DMS 273 (cell line): ENCODE measurements around the gene CHTF8.
A peak's percentile ranks its signal among the peaks of the same experiment; 100 is the strongest.

ENCODE experiments used
- DNase-seq: peaks from one replicate; lab custom pipeline; 2025; ENCODE audit not compliant: unreplicated experiment; lab: John Stamatoyannopoulos, UW

CHTF8 gene

GRCh38 chr16:69114346-69114975 lies 17.9 kb downstream of the CHTF8 start:
- DNase-seq = no peak

DNA sequence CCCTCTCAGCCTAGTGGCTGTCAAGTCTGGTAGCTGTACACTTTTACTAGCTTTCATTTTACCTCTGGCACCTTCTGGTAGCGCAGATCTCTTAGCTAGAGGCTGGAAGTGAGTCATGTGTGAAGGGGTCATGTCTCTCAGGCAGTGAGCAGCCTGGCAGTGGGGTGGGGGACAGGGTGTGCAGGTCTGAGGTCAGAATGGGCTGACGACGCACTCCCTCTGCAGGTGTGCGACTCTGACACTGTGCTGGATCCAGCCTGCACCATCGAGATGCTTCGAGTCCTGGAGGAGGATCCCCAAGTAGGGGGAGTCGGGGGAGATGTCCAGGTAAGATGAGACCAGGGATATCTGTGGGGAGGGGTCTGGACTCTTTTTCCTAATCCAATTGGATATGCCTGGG lies 19.2 kb downstream of the CHTF8 start:
- no peak for DNase-seq

DNA sequence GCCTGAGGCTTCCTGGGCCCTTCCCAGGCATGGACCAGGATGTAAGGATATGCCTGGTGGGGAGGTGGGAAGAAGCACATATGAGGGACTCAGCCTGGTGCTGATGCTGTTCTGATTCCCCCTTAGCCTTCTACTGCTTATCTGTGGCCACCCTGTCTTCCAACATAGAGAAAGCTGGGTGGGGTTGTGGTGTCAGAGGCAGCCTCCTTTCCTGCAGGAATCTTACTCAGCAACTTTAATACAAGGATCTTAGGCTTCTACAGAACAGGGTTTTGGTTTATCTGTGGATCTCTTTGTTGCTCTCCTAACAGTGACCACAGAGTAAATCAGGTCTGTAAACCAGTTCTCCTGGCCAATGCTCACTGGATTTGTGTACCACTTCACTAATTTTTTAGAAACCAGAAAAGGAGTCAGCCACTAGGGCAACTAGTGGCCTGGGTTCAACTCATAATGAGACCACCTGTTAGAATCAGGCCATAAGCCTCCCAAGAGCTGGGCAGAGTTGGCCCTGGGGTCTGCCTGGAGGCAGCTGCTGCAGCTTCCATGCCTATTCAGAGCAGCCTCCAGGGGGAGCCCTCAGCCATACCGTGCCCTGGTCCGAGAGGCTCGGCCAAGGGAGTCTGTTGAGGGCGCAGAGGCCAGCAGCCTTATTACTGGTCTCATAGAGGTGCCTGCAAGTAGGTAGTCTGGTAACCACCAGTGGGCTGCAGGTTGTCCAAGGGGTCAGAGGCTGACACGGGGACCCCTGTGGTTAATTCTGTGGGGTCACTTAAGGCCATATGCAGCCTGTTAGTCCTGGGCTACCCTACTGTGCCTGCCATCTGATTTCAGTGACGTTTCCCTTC lies 19.9 kb downstream of the CHTF8 start:
- DNase-seq = peak; percentile 79

- DNase-seq = no peak
Measured at GRCh38 chr16:69111876-69112230, 20.5 kb downstream of the CHTF8 start.

- no peak for DNase-seq
Measured at GRCh38 chr16:69111216-69111875, 21.0 kb downstream of the CHTF8 start.

DNA sequence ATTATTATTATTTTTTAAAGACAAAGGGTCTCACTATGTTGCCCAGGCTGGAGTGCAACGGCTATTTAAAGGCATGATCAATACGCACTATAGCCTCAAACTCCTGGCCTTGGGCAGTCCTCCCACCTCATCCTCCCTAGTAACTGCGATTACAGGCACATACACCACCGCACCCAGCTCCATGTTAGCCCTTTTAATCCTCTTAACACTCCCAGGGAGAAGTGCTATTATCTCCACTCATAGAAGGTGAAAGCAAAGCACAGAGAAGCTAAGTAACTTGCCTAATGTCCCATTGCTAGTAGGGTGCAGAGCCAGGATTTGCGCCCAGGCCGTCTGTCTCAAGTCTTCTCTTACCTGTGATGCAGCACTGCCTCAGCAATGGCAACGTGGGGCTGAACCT lies 22.0 kb downstream of the CHTF8 start:
- DNase-seq = no peak

DNA sequence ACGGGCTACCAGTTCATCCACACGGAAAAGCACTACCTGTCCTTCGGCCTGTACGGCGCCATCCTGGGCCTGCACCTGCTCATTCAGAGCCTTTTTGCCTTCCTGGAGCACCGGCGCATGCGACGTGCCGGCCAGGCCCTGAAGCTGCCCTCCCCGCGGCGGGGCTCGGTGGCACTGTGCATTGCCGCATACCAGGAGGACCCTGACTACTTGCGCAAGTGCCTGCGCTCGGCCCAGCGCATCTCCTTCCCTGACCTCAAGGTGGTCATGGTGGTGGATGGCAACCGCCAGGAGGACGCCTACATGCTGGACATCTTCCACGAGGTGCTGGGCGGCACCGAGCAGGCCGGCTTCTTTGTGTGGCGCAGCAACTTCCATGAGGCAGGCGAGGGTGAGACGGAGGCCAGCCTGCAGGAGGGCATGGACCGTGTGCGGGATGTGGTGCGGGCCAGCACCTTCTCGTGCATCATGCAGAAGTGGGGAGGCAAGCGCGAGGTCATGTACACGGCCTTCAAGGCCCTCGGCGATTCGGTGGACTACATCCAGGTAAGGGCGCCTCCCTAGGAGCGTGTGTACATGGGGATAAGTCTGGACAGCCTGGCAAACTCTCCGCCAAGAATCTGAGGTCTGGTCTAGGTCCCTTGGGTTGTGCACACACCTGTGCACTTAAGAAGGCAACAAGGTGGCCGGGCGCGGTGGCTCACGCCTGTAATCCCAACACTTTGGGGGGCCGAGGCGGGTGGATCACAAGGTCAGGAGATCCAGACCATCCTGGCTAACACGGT lies 22.7 kb downstream of the CHTF8 start:
- DNase-seq = no peak

DNA sequence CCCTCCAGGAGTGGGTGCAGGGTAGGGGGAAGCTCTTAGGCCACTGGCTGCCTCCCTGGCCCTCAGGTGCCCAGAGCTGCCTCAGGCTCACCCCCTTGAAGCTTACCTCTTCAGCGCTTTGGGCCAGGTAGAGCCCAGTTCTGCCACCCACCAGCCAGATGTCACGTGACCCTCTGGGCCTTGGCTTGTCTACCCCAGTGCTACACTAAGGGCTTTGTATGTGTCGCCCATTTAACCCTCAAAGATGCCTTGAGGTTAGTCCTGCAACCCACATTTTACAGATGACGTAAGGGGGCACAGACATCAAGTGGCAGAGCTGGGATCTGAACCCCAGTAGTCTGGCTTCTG lies 23.5 kb downstream of the CHTF8 start:
- no peak for DNase-seq

DNA sequence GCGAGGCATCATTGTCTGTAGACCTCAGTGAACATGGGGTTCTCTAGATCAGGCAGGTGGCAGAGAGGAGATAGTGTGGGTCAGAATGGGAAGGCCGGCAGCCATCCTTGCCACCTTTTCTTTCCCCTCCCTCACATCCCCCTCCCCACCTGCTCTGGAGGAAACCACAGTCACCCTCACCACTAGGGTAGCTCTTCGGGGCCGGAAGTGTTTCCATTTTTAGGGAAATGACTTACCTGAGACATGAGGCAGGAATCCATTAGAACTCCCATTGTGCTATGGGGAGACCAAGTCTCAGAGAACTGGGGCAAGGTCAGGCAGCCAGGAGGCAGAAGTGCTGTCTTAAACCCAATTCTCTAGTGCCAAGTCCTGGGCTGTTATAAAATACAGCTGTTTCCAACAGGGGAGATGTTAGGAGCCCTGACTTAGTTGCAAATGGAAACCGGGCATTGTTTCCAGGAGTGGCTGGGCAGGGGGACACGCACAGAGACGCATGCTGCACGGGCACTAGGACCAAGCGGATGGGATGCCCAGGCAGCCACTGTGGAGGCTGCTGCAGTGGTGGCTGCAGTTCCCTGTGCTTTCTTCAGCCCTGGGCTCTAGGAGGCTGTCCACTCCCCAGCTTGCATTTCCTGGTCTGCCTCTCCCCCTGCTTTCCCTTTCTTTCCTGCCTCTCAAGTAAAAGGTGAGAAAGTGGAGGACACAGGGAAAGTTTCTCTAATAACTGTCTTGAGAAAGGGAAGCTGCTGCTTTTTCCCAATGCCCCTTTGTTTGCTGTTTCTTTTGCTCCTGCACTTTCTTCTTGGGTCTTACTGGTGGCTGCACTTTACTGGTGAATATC lies 24.1 kb downstream of the CHTF8 start:
- no peak for DNase-seq

DNA sequence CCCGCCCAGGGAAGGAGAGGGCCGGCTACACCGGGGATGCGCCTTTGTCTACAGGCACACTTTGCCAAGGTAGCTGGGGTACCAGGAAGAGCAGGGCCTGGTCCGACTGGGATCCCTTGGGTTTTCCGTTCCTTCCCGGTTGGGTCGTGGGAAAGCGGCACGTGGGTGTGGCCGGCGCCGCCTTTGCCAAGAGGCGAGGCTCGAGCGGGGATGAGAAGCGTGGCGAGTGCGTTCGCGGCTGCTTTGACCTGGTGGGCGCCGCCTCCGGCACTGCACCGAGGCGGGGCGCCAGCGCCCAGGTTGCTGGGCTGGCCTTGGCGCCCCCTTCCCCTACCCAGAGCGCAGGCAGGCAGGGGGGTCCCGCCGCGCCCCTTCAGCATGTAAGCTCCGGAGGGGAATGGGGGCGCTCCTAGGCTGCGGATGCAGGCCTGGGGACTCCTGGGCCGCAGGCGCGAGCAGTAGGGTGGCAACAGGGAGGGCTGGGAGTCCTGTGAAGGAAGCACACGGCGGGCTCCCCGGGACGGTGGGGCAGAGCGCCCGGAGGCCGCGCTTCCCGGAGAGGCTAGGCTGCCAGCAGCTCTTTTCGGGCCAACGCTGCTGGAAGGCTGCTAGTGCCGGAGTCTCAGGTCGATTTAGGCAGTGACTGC lies 24.9 kb downstream of the CHTF8 start:
- peak; percentile 76 for DNase-seq

DNA sequence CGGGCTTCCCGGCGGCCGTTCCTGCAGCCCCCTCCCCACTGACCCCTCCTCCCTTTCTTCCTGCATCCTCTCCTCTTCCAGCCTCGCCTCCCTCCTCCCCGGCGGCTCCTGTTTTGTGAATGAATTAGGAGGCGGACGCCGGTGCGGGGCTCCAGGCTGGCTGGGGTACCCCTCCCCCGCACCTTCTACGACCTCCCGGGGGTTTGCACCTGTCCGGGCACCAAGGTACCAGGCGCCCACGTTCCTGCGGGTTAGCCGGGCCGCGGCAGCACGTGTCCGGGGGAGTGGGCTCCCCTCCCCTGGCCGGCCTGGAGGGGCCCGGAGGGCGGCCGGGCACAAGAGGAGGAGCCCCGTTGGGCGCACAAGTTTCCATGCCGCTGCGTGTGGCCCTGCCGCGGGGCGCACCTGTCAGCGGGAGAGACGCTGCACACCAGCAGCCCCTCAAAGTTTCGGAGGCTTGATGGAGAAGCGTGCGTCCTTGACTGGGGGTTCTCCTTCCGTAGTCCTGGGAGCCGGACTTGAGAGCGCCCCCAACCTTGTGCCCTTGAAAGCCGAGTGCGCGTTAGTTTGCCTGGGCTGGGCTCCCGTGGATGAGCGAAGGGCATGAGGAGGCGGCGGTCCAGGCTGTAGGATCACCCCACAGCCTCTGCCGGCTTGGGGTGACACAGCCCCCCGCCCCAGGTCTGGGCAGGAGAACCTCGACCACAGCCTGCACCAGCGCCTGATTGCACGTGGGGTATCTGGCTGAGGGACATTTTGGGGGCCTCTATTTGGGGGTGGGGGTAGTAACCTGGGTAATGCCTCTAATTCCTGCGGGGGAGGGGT lies 25.7 kb downstream of the CHTF8 start:
- peak; percentile 76 for DNase-seq

- peak; percentile 89 for DNase-seq
Measured at GRCh38 chr16:69105501-69106361, 26.7 kb downstream of the CHTF8 start, which contains the start of gene HAS3. Gene HAS3 (plus strand): TSS chr16:69105653. CDS start chr16:69109396, 3,743 bp downstream.

DNA sequence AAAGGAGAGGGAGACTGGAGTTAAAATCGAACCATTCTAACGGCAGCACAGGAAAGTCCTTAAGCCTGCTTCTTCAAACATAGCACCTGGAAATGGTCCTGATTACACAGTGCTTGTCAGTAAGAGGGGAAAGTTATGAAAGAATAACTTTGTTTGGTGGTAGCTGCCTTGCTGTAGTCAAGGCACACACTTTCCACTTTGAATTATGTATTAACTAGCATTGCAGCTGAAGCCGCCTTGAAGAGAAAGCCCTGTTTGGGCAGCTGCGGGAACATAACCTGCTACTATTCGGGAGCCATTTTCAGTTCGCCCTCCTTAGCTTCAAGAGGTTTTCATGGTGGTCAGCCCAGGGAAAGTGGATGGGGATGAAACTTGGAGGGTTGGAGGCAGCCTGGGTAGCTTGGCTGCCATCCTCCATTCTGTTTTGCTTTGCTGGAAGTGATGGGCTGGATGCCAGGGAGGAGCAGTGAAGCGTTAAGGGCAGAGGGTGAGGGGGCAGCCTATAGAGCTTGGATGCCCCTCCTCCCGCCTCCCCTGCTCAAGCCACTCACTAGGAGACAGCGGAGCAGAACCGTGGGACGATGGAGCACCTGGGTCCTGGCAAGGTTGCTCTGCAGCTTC lies 32.2 kb downstream of the CHTF8 start:
- DNase-seq = peak; percentile 71

DNA sequence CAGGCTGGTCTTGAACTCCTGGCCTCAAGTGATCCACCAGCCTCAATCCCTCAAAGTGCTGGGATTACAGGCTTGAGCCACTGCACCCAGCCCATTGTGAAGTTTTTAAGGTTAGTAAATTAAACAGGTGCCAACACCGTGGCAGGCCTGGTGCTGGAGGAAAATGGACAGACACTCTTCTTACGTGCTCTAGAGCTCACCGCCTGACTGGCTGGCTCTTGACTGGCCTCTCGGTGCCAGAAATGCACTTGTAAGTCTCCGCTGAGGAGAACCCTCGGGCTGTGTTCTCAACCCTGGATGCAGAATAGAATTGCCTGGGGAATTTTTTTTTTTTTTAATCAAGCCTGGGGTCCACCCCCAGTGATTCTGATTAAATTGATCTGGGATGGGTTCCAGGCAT lies 37.2 kb downstream of the CHTF8 start:
- no peak for DNase-seq

GRCh38 chr16:69094501-69094900 lies 37.9 kb downstream of the CHTF8 start:
- DNase-seq = no peak

GRCh38 chr16:69093974-69094373 lies 38.4 kb downstream of the CHTF8 start:
- no peak for DNase-seq

DNA sequence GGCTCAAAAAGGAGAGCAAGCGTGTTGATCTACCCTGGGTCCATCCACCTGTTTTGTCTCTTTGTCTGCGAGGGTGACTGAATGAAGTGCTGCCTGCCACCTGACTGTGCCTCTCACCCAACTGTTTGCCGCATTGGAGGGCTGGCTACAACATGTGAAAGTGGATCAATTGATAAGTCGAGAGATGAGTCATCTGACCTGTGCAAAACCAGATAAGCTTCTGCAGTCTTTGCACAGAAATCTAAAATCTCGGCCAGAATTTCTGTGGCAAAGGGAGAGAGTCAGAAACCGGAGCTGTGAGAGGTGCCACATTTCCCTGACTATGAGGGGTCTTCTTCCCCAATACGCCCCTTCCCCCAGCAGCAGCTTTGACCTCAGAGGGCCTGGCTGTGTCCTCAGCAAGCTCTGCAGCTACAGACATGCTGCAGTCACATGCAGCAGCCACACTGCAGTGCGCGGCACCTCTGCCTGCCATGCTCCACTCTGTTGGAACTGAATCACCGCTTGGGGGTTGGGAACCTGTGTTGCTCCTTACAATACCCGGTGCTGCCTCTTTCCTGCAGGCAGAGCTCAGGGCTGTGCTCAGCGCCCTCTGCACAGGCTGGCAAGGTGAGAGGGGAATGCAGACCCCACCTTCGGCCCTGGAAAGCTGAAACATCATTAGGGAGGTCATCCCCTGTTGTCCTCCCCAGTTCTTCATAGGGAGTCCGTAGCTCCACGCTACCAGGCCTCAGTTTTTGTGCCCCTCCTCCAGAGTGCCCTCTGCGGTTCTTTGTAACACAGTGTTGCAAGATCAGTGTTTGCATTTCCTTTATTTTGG lies 43.1 kb downstream of the CHTF8 start:
- peak; percentile 43 for DNase-seq
